ENCODE results near the gene CTTN. TPM values are rescaled to one million over a fixed set of nuclear protein-coding genes. Genes with fewer than 3 reads are reported as not detected.
A peak's percentile ranks its signal among the peaks of the same experiment; 100 is the strongest.

Gene CTTN
- total RNA-seq, 1 experiment from 2014 or later, result 448 TPM

- DNase-seq, result no peak
- no peak overlapping the region for H3K4me3 Mint-ChIP-seq (ENCODE audit: low read depth, unreplicated experiment)
- peaks cover 10% of the 10 kb centered on the region for H3K4me1 Mint-ChIP-seq (ENCODE audit: low read depth, unreplicated experiment)
- H3K27me3 Mint-ChIP-seq (ENCODE audit: unreplicated experiment), result no peaks in the 10 kb centered on the region
- peaks cover 17% of the 10 kb centered on the region for H3K36me3 Mint-ChIP-seq (ENCODE audit: insufficient read depth, unreplicated experiment)
- CTCF ChIA-PET, result interaction anchor here (0.6 kb wide), 1 partner anchor 22 kb away, joined by 3 read pairs; no protein-coding TSS in a partner anchor
- no peak for TF ChIP-seq CTCF (IDR thresholded peaks at IDR 0.05; ENCODE audit: unreplicated experiment)
- no TSS peak for BruUV-seq (replicated peaks)
- intact Hi-C loops (cut with micrococcal nuclease; ENCODE audit: unreplicated experiment), result no loop called here
- no peaks in the 10 kb centered on the region for H3K9me3 Mint-ChIP-seq (ENCODE audit: low read depth, unreplicated experiment)
- H3K27ac Mint-ChIP-seq (ENCODE audit: unreplicated experiment), result no peak overlapping the region
Measured at GRCh38 chr11:70477609-70478008, 79.3 kb downstream of the CTTN start.

- intact Hi-C loops (cut with micrococcal nuclease; ENCODE audit: unreplicated experiment), result no loop called here
- Mint-ChIP-seq H3K9me3 (ENCODE audit: low read depth, unreplicated experiment) (no peaks in the 10 kb centered on the region), H3K4me3 (ENCODE audit: low read depth, unreplicated experiment) (no peak overlapping the region), H3K27ac (ENCODE audit: unreplicated experiment) (no peak overlapping the region), H3K4me1 (ENCODE audit: low read depth, unreplicated experiment) (peaks cover 16% of the 10 kb centered on the region), H3K27me3 (ENCODE audit: unreplicated experiment) (no peaks in the 10 kb centered on the region), H3K36me3 (ENCODE audit: insufficient read depth, unreplicated experiment) (peaks cover 17% of the 10 kb centered on the region)
- DNase-seq, result no peak
- BruUV-seq (replicated peaks), result no TSS peak
- CTCF ChIA-PET, result no interaction called here
- TF ChIP-seq CTCF (IDR thresholded peaks at IDR 0.05; ENCODE audit: unreplicated experiment), result no peak
Measured at GRCh38 chr11:70478166-70478890, 80.0 kb downstream of the CTTN start.

- no peaks in the 10 kb centered on the region for H3K9me3 Mint-ChIP-seq (ENCODE audit: low read depth, unreplicated experiment)
- intact Hi-C loops (cut with micrococcal nuclease; ENCODE audit: unreplicated experiment), result no loop called here
- CTCF ChIA-PET, result interaction anchor here (2.8 kb wide), 1 partner anchor 13 kb away, joined by 11 read pairs; no protein-coding TSS in a partner anchor
- H3K27me3 Mint-ChIP-seq (ENCODE audit: unreplicated experiment), result no peaks in the 10 kb centered on the region
- H3K36me3 Mint-ChIP-seq (ENCODE audit: insufficient read depth, unreplicated experiment), result peaks cover 27% of the 10 kb centered on the region
- no peak overlapping the region for H3K4me3 Mint-ChIP-seq (ENCODE audit: low read depth, unreplicated experiment)
- no TSS peak for BruUV-seq (replicated peaks)
- no peak overlapping the region for H3K27ac Mint-ChIP-seq (ENCODE audit: unreplicated experiment)
- DNase-seq, result no peak
- no peak for TF ChIP-seq CTCF (IDR thresholded peaks at IDR 0.05; ENCODE audit: unreplicated experiment)
- H3K4me1 Mint-ChIP-seq (ENCODE audit: low read depth, unreplicated experiment), result peaks cover 16% of the 10 kb centered on the region
Measured at GRCh38 chr11:70480711-70481110, 82.4 kb downstream of the CTTN start.

- peak; percentile 81 for DNase-seq
- no peak for TF ChIP-seq CTCF (IDR thresholded peaks at IDR 0.05; ENCODE audit: unreplicated experiment)
- CTCF ChIA-PET, result interaction anchor here (0.6 to 2.8 kb wide), 8 partner anchors 12 to 581 kb away, joined by 3 to 11 read pairs (median 4); no protein-coding TSS in a partner anchor
- peak overlapping the region; percentile 79 for H3K27ac Mint-ChIP-seq (ENCODE audit: unreplicated experiment)
- H3K36me3 Mint-ChIP-seq (ENCODE audit: insufficient read depth, unreplicated experiment), result peaks cover 24% of the 10 kb centered on the region
- no peaks in the 10 kb centered on the region for H3K27me3 Mint-ChIP-seq (ENCODE audit: unreplicated experiment)
- H3K4me3 Mint-ChIP-seq (ENCODE audit: low read depth, unreplicated experiment), result peak overlapping the region; percentile 19
- H3K4me1 Mint-ChIP-seq (ENCODE audit: low read depth, unreplicated experiment), result peaks cover 16% of the 10 kb centered on the region
- intact Hi-C loops (cut with micrococcal nuclease; ENCODE audit: unreplicated experiment), result no loop called here
- H3K9me3 Mint-ChIP-seq (ENCODE audit: low read depth, unreplicated experiment), result no peaks in the 10 kb centered on the region
- BruUV-seq (replicated peaks), result no TSS peak
Measured at GRCh38 chr11:70481625-70482528, 83.5 kb downstream of the CTTN start.

All from Calu3 (cell line).